Measurements from ENCODE around the gene UNC5CL. TPM values are rescaled to one million over a fixed set of nuclear protein-coding genes. Genes with fewer than 3 reads are reported as not detected.

Gene UNC5CL
- total RNA-seq, 1 experiment from 2014 or later = 10.6 TPM

GRCh38 chr6:41056768-41057490 lies 17.9 kb upstream of the UNC5CL start:
- no peaks in the 10 kb centered on the region for H3K36me3 Mint-ChIP-seq (ENCODE audit: insufficient read depth, unreplicated experiment)
- peaks cover 20% of the 10 kb centered on the region for H3K4me1 Mint-ChIP-seq (ENCODE audit: low read depth, unreplicated experiment)
- no TSS peak for BruUV-seq (replicated peaks)
- no peaks in the 10 kb centered on the region for H3K27me3 Mint-ChIP-seq (ENCODE audit: unreplicated experiment)
- H3K4me3 Mint-ChIP-seq (ENCODE audit: low read depth, unreplicated experiment) = no peak overlapping the region
- H3K27ac Mint-ChIP-seq (ENCODE audit: unreplicated experiment) = peak overlapping the region; percentile 45
- CTCF ChIA-PET = interaction anchor here (0.8 to 3.2 kb wide), 2 partner anchors 17 to 637 kb away, joined by 3 to 16 read pairs; partner anchors contain the start of gene UNC5CL
- DNase-seq = no peak
- TF ChIP-seq CTCF (IDR thresholded peaks at IDR 0.05; ENCODE audit: unreplicated experiment) = no peak
- intact Hi-C loops (cut with micrococcal nuclease; ENCODE audit: unreplicated experiment) = no loop called here
- no peaks in the 10 kb centered on the region for H3K9me3 Mint-ChIP-seq (ENCODE audit: low read depth, unreplicated experiment)

- H3K27me3 Mint-ChIP-seq (ENCODE audit: unreplicated experiment) = no peaks in the 10 kb centered on the region
- CTCF ChIA-PET = interaction anchor here (1.0 to 3.2 kb wide), 2 partner anchors 9 to 15 kb away, joined by 3 to 16 read pairs; partner anchors contain the start of gene UNC5CL
- no peaks in the 10 kb centered on the region for H3K36me3 Mint-ChIP-seq (ENCODE audit: insufficient read depth, unreplicated experiment)
- no peak for DNase-seq
- H3K4me1 Mint-ChIP-seq (ENCODE audit: low read depth, unreplicated experiment) = peaks cover 20% of the 10 kb centered on the region
- H3K4me3 Mint-ChIP-seq (ENCODE audit: low read depth, unreplicated experiment) = no peak overlapping the region
- no peak for TF ChIP-seq CTCF (IDR thresholded peaks at IDR 0.05; ENCODE audit: unreplicated experiment)
- BruUV-seq (replicated peaks) = no TSS peak
- H3K9me3 Mint-ChIP-seq (ENCODE audit: low read depth, unreplicated experiment) = no peaks in the 10 kb centered on the region
- H3K27ac Mint-ChIP-seq (ENCODE audit: unreplicated experiment) = no peak overlapping the region
- intact Hi-C loops (cut with micrococcal nuclease; ENCODE audit: unreplicated experiment) = no loop called here
Observed at GRCh38 chr6:41055149-41055548, 16.1 kb upstream of the UNC5CL start.

GRCh38 chr6:41054511-41054910 lies 15.5 kb upstream of the UNC5CL start:
- CTCF ChIA-PET = interaction anchor here (3.2 kb wide), 1 partner anchor 14 kb away, joined by 16 read pairs; the partner anchor contains the start of gene UNC5CL
- H3K4me3 Mint-ChIP-seq (ENCODE audit: low read depth, unreplicated experiment) = no peak overlapping the region
- TF ChIP-seq CTCF (IDR thresholded peaks at IDR 0.05; ENCODE audit: unreplicated experiment) = no peak
- H3K27ac Mint-ChIP-seq (ENCODE audit: unreplicated experiment) = no peak overlapping the region
- intact Hi-C loops (cut with micrococcal nuclease; ENCODE audit: unreplicated experiment) = no loop called here
- H3K9me3 Mint-ChIP-seq (ENCODE audit: low read depth, unreplicated experiment) = no peaks in the 10 kb centered on the region
- H3K27me3 Mint-ChIP-seq (ENCODE audit: unreplicated experiment) = no peaks in the 10 kb centered on the region
- no peaks in the 10 kb centered on the region for H3K36me3 Mint-ChIP-seq (ENCODE audit: insufficient read depth, unreplicated experiment)
- no TSS peak for BruUV-seq (replicated peaks)
- peaks cover 20% of the 10 kb centered on the region for H3K4me1 Mint-ChIP-seq (ENCODE audit: low read depth, unreplicated experiment)
- DNase-seq = no peak

GRCh38 chr6:41053041-41053440 lies 14.0 kb upstream of the UNC5CL start, which contains the start of gene APOBEC2:
APOBEC2 (plus strand) TSS chr6:41053202; CDS start chr6:41053348, 146 bp downstream.
- H3K27me3 Mint-ChIP-seq (ENCODE audit: unreplicated experiment) = no peaks in the 10 kb centered on the region
- CTCF ChIA-PET = interaction anchor here (1.0 to 1.4 kb wide), 2 partner anchors 12 to 15 kb away, joined by 4 read pairs; no protein-coding TSS in a partner anchor
- no peaks in the 10 kb centered on the region for H3K36me3 Mint-ChIP-seq (ENCODE audit: insufficient read depth, unreplicated experiment)
- no peak within 1 kb of the TSS for H3K4me3 Mint-ChIP-seq (ENCODE audit: low read depth, unreplicated experiment)
- no TSS peak for BruUV-seq (replicated peaks)
- no peaks in the 10 kb centered on the region for H3K9me3 Mint-ChIP-seq (ENCODE audit: low read depth, unreplicated experiment)
- TF ChIP-seq CTCF (IDR thresholded peaks at IDR 0.05; ENCODE audit: unreplicated experiment) = no peak
- DNase-seq = no peak
- H3K27ac Mint-ChIP-seq (ENCODE audit: unreplicated experiment) = no peak within 1 kb of the TSS
- intact Hi-C loops (cut with micrococcal nuclease; ENCODE audit: unreplicated experiment) = no loop called here
- H3K4me1 Mint-ChIP-seq (ENCODE audit: low read depth, unreplicated experiment) = peaks cover 10% of the 10 kb centered on the region
